Measurements from ENCODE around the gene KNDC1.

KNDC1 gene

GRCh38 chr10:133202778-133203651, 43.0 kb downstream of the KNDC1 start:
- H3K27me3 Mint-ChIP-seq, result no peaks in the 10 kb centered on the region
- no peak overlapping the region for H3K4me3 Mint-ChIP-seq
- no peaks in the 10 kb centered on the region for H3K4me1 Mint-ChIP-seq (ENCODE audit: low read depth)
- no peaks in the 10 kb centered on the region for H3K9me3 Mint-ChIP-seq
- no peaks in the 10 kb centered on the region for H3K36me3 Mint-ChIP-seq (ENCODE audit: low read depth)
- no peak overlapping the region for H3K27ac Mint-ChIP-seq
- DNase-seq, result no peak

DNA sequence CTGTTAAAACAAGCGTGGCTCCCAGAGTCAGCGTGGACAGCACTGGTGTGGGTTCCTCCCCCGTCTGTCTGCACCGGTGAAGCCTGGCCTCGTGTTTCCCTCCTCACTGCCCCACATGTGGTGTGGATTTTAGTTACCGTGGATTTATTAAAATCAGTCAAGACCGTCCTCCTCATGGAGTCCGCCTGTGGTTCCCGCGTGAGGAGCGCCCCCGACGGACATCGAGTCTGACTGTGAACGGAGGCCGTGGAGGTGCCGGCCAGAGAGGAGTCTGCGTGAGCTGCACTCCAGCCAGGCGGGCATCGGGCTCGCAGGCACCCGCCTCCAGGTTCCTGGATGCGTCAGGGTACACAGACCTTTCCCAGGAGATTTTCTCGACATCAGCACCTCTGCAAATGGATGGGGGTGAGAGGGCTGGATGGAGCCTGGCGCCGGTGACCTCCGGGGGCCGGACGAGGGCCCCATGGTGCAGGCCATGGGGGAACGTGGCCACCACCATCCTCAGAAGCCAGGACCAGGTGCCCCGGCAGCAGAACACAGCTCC, 43.7 kb downstream of the KNDC1 start:
- DNase-seq, result no peak
- no peaks in the 10 kb centered on the region for H3K4me1 Mint-ChIP-seq (ENCODE audit: low read depth)
- H3K4me3 Mint-ChIP-seq, result no peak overlapping the region
- H3K27ac Mint-ChIP-seq, result no peak overlapping the region
- no peaks in the 10 kb centered on the region for H3K9me3 Mint-ChIP-seq
- H3K27me3 Mint-ChIP-seq, result no peaks in the 10 kb centered on the region
- no peaks in the 10 kb centered on the region for H3K36me3 Mint-ChIP-seq (ENCODE audit: low read depth)

GRCh38 chr10:133204226-133205015, 44.4 kb downstream of the KNDC1 start:
- Mint-ChIP-seq H3K27ac (no peak overlapping the region), H3K27me3 (no peaks in the 10 kb centered on the region), H3K36me3 (ENCODE audit: low read depth) (no peaks in the 10 kb centered on the region), H3K9me3 (no peaks in the 10 kb centered on the region), H3K4me1 (ENCODE audit: low read depth) (no peaks in the 10 kb centered on the region), H3K4me3 (no peak overlapping the region)
- DNase-seq, result no peak

DNA sequence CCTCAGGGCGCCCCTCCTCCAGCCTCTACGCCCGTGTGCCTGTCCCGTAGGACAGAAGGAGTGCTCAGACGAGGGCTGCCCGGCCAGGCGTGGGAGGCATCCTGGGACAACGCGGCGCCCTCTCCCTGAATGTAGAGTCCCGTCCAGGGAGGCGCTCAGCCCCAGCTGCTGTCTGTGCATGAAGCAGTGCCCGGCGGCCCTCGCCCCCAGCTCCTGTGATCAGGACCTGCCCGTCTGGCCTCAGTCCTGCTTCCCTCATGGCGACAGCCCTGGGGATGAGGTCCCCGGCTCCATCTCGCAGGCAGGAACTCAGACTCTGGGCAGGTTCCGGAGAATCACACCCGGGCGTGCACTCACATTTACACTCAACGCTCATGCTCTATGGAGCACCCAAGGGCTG, 45.1 kb downstream of the KNDC1 start:
- no peaks in the 10 kb centered on the region for H3K36me3 Mint-ChIP-seq (ENCODE audit: low read depth)
- H3K9me3 Mint-ChIP-seq, result no peaks in the 10 kb centered on the region

DNA sequence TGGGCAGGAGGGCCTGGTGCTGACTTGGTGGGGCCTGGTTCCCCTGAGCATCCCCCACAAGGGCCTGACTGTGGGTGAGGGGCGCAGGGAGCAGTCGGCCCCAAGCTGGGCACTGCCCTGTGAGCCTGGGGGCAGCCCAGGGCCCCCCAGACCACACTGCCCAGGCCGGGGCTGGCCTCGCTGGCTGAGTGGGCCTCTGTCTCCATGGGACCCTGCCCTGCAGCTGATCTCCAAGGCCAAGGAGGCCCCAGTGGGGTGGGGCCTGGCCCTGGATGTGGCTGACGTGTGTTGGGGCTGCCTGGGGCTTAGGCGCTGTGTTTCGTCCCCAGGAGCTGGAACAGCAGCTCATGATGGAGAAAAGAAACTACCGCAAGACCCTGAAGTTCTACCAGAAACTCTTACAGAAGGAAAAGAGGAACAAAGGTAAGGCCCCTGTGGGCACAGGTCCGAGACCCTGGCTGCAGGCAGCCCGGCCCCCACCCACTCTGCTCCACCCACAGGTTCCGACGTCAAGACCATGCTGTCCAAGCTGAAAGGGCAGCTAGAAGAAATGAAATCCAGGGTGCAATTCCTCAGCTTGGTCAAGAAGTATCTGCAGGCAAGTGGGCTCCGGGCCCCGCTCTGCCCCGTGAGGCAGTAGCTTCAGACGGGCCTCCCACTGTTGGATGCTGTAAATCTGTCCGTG, 46.5 kb downstream of the KNDC1 start:
- no peak overlapping the region for H3K4me3 Mint-ChIP-seq
- no peaks in the 10 kb centered on the region for H3K36me3 Mint-ChIP-seq (ENCODE audit: low read depth)
- peaks cover 2% of the 10 kb centered on the region for H3K27me3 Mint-ChIP-seq
- DNase-seq, result no peak
- H3K27ac Mint-ChIP-seq, result no peak overlapping the region
- H3K9me3 Mint-ChIP-seq, result no peaks in the 10 kb centered on the region
- peaks cover 2% of the 10 kb centered on the region for H3K4me1 Mint-ChIP-seq (ENCODE audit: low read depth)

More for the DNA sequence above, 45.1 kb downstream of the KNDC1 start:
- Mint-ChIP-seq H3K27me3 (no peaks in the 10 kb centered on the region), H3K4me3 (no peak overlapping the region), H3K27ac (no peak overlapping the region), H3K4me1 (ENCODE audit: low read depth) (no peaks in the 10 kb centered on the region)
- no peak for DNase-seq

DNA sequence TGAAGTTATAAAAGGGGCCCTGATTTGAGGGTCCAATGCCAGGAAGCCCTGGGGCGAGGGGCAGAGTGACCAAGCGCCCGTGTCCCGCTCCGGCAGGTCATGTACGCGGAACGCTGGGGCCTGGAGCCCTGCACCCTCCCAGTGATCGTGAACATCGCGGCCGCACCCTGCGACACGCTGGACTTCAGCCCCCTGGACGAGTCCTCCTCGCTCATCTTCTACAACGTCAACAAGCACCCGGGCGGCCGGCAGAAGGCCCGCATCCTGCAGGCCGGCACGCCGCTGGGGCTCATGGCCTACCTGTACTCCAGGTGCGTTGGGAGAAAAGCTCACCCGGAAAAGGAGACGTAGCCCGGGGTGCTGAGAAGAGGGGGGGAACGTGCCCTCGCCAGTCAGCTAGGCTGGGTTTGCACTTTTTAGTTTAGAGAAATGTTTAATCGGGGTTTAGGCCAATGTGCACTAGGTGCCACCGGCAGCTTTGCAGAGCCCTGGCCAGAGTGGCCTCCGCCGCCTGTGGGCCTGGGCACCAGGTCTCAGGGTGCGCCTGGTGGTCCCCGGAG, 47.1 kb downstream of the KNDC1 start:
- Mint-ChIP-seq H3K4me1 (ENCODE audit: low read depth) (peaks cover 2% of the 10 kb centered on the region), H3K4me3 (no peak overlapping the region), H3K27me3 (peaks cover 2% of the 10 kb centered on the region), H3K27ac (no peak overlapping the region), H3K9me3 (no peaks in the 10 kb centered on the region), H3K36me3 (ENCODE audit: low read depth) (no peaks in the 10 kb centered on the region)
- no peak for DNase-seq

DNA sequence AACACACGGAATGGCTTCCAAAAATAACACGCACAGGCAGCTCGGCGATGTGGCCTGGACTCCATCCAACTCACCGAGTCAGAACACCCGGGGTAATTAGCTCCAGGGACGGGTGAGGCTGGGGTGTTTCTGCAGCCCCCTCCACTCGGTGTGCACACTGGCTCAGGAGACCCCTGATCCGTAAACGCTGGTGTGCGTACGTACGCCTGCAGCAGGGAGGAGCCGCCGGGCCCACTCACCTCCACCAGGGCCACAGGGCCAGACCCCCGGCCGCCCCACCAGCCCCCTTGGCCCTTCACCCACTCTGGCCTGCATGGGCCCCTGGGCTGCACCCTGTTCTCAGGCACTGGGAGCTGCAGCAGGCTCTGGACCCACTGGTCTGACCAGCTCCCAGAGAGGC, 47.6 kb downstream of the KNDC1 start:
- no peaks in the 10 kb centered on the region for H3K36me3 Mint-ChIP-seq (ENCODE audit: low read depth)
- H3K9me3 Mint-ChIP-seq, result no peaks in the 10 kb centered on the region
- no peak overlapping the region for H3K4me3 Mint-ChIP-seq
- peaks cover 2% of the 10 kb centered on the region for H3K4me1 Mint-ChIP-seq (ENCODE audit: low read depth)
- H3K27me3 Mint-ChIP-seq, result peaks cover 2% of the 10 kb centered on the region
- no peak for DNase-seq
- no peak overlapping the region for H3K27ac Mint-ChIP-seq

DNA sequence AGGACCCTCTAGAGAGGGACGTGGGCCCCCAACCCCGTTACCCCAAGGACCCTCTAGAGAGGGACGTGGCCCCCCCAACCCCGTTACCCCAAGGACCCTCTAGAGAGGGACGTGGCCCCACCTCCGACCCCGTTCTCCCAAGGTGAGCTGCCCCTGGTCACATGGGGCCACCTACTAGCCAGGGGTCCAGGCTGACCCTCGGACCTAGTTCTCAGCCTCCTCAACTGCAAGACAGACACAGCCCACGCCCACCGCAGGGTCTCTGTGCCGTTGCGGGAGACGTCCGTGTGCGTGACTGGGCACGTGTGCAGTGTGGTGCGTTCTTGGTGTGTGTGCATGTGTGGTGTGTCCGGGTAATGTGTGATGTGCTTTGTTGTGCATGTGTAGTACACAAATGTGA, 48.4 kb downstream of the KNDC1 start:
- Mint-ChIP-seq H3K4me3 (no peak overlapping the region), H3K27ac (no peak overlapping the region), H3K36me3 (ENCODE audit: low read depth) (no peaks in the 10 kb centered on the region), H3K4me1 (ENCODE audit: low read depth) (peaks cover 2% of the 10 kb centered on the region), H3K9me3 (no peaks in the 10 kb centered on the region), H3K27me3 (peaks cover 2% of the 10 kb centered on the region)
- no peak for DNase-seq

DNA sequence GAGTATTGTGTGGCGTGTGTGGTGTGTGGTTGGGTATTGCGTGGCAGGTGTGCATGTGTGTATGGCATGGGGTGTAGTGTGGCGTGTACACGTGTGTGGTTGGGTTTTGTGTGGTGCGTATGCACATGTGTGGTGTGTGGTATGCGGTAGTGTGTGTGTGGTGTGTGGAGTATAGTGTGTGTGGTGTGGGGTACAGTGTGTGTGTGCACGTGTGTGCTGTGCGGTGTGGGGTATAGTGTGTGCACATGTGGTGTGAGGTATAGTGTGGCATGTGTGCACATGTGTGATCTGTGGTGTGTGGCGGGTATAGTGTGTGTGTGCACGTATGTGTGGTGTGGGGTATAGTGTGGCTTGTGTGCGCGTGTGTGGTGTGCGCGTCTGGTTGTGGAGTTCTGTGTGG, 49.1 kb downstream of the KNDC1 start:
- H3K27ac Mint-ChIP-seq, result no peak overlapping the region
- H3K4me3 Mint-ChIP-seq, result no peak overlapping the region
- H3K9me3 Mint-ChIP-seq, result no peaks in the 10 kb centered on the region
- peaks cover 2% of the 10 kb centered on the region for H3K27me3 Mint-ChIP-seq
- no peaks in the 10 kb centered on the region for H3K36me3 Mint-ChIP-seq (ENCODE audit: low read depth)
- no peak for DNase-seq
- peaks cover 2% of the 10 kb centered on the region for H3K4me1 Mint-ChIP-seq (ENCODE audit: low read depth)

DNA sequence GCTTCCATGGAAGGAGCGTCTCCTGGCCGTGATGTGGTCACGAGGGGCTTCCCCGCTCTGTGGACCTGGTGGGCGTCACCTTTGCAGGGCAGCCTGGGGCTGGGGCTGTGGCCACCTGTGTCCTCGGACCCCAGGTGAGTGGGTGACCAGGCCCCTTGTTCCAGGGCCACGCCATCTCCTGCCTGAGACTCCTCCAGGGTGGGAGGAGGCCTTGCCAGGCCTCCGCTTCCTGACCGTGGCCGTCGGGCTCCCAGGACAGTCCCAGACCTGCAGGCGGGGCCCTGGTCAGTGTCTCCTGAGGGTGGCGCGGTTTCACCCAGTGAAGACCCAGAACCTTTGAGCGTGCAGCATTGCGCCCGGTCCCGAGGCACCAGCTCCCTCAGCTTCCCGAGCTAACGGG, 49.6 kb downstream of the KNDC1 start:
- Mint-ChIP-seq H3K27ac (no peak overlapping the region), H3K9me3 (no peaks in the 10 kb centered on the region), H3K27me3 (peaks cover 2% of the 10 kb centered on the region), H3K4me1 (ENCODE audit: low read depth) (peaks cover 2% of the 10 kb centered on the region), H3K4me3 (no peak overlapping the region), H3K36me3 (ENCODE audit: low read depth) (no peaks in the 10 kb centered on the region)
- DNase-seq, result no peak

DNA sequence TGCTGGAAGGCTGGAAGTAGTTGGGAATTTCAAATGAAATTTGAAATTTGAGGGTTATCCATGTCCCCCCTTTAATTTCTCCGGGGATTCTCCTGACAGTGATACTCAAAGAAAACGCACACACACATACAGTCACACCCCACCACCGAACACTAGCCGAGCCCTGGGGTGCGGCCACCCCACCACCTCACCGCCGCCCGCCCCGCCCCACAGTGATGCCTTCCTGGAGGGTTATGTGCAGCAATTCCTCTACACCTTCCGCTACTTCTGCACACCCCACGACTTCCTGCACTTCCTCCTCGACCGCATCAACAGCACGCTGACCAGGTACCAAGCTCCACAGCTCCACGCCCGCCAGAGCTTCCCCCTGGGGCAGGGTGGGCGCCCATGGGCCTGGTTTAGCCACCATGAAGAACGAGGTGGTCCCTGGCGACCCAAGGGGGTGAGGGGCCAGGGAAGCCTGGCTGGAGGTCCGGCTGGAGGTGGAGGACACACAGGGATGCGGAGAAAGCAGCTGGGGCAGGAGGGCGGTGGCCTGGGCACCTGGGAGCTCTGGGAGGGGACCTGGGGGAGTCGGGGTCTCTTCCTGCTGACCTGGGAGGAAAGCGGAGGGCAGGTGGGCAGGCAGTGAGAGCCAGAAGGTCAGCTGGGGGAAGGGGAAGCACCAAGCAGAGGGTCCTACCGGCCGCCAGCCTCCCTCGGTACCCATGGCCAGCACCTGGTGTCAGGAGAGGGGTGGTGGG, 50.5 kb downstream of the KNDC1 start:
- H3K36me3 Mint-ChIP-seq (ENCODE audit: low read depth), result no peaks in the 10 kb centered on the region
- no peak for DNase-seq
- H3K4me3 Mint-ChIP-seq, result no peak overlapping the region
- H3K4me1 Mint-ChIP-seq (ENCODE audit: low read depth), result peaks cover 2% of the 10 kb centered on the region
- H3K27me3 Mint-ChIP-seq, result peaks cover 2% of the 10 kb centered on the region
- H3K9me3 Mint-ChIP-seq, result no peaks in the 10 kb centered on the region
- no peak overlapping the region for H3K27ac Mint-ChIP-seq

- Mint-ChIP-seq H3K4me3 (no peak overlapping the region), H3K9me3 (no peaks in the 10 kb centered on the region), H3K4me1 (ENCODE audit: low read depth) (peaks cover 2% of the 10 kb centered on the region), H3K27me3 (peaks cover 2% of the 10 kb centered on the region), H3K27ac (no peak overlapping the region), H3K36me3 (ENCODE audit: low read depth) (no peaks in the 10 kb centered on the region)
- no peak for DNase-seq
Observed at GRCh38 chr10:133211141-133211830, 51.3 kb downstream of the KNDC1 start.
